Gastroesophageal sphincter (tissue), 4 donors: ENCODE data around the gene SGPL1. TPM values are rescaled to one million over a fixed set of nuclear protein-coding genes. Genes with fewer than 3 reads are reported as not detected.

Source experiments
- ATAC-seq: fragments of 150-250 bp; one replicate; pipeline ENCODE4 v1.9.1; 2016; ENCODE audit warnings: mild to moderate bottlenecking, moderate library complexity
- H3K27ac ChIP-seq, 4 donors: fragments of 200-600 bp; sonication (generic) in 3 of 4; 1 replicate in 3 of 4; 2 replicates in 1 of 4; pipeline ENCODE4 v1.5.1; 2016 to 2019
- H3K27me3 ChIP-seq: fragments of 200-600 bp; sonication (generic); one replicate; pipeline ENCODE4 v1.5.1; 2019
- H3K36me3 ChIP-seq, 2 donors: fragments of 200-600 bp; sonication (generic); one replicate each; pipeline ENCODE4 v1.5.1; 2019; ENCODE audit warnings: control low read depth in 1 of 2
- H3K4me1 ChIP-seq, 3 donors: fragments of 200-600 bp; sonication (generic); 1 replicate in 2 of 3; 2 replicates in 1 of 3; pipeline ENCODE4 v1.5.1; 2016 to 2019; ENCODE audit warnings: control low read depth in 2 of 3
- H3K4me3 ChIP-seq, 2 donors: fragments of 200-600 bp; sonication (generic); one replicate each; pipeline ENCODE4 v1.5.1; 2019; ENCODE audit warnings: mild to moderate bottlenecking in 1 of 2, moderate library complexity in 1 of 2
- H3K9me3 ChIP-seq, 3 donors: fragments of 200-600 bp; sonication (generic); one replicate each; pipeline ENCODE4 v1.5.1; 2017 to 2019; ENCODE audit warnings: control low read depth in 2 of 3
- CTCF ChIP-seq, 4 experiments: fragments of 200-600 bp in 2 of 4; fragments of 450-650 bp in 2 of 4; sonication (generic) in 1 of 4; IDR thresholded peaks; one replicate each; pipeline ENCODE4 v1.5.1; 2017 to 2019; ENCODE audit warnings: antibody characterized with exemption in 4 of 4, mild to moderate bottlenecking in 2 of 4, moderate library complexity in 2 of 4
- EP300 ChIP-seq: sonication (generic); formaldehyde crosslinking; IDR thresholded peaks from one replicate; pipeline ENCODE4 v1.6.1; 2017; ENCODE audit warnings: antibody characterized with exemption, mild to moderate bottlenecking
- POLR2A ChIP-seq, 2 donors: fragments of 450-650 bp; IDR thresholded peaks; one replicate each; pipeline ENCODE4 v1.6.1; 2017; ENCODE audit warnings: antibody characterized with exemption in 2 of 2, mild to moderate bottlenecking in 2 of 2, moderate library complexity in 1 of 2
- POLR2AphosphoS5 ChIP-seq: sonication (generic); formaldehyde crosslinking; IDR thresholded peaks from one replicate; pipeline ENCODE4 v1.6.1; 2017; ENCODE audit warnings: antibody characterized with exemption
- WGBS, 2 donors: methylation state at CpG; one replicate each; pipeline ENCODE4 v1.1.5; 2018; ENCODE audit warnings: low coverage in 1 of 2; 5-methylcytosine and 5-hydroxymethylcytosine counted together
- total RNA-seq, 4 donors: library from RNA; depleted of rRNA; stranded (reverse); fragments of >200 nt; gene quantifications; one replicate each; pipeline ENCODE4 v1.1.0, GENCODE V29; 2016

The SGPL1 gene
- total RNA-seq, 4 donors from 2014 or later, result 23.0 to 28.1 (median 24.4) TPM

- 100% methylated on average over 1 of the region's 2 CpGs; no CpG with 5 or more reads in 1 of the 2 donors for WGBS, 2 donors
- TF ChIP-seq CTCF (IDR thresholded peaks at IDR 0.05), result no peak
- no peak for TF ChIP-seq POLR2A (IDR thresholded peaks at IDR 0.05)
- no peak for TF ChIP-seq POLR2AphosphoS5
- no peak for TF ChIP-seq EP300
- H3K27ac ChIP-seq, result no peak overlapping the region
Observed at GRCh38 chr10:70809726-70810125, 6.0 kb upstream of the SGPL1 start.

GRCh38 chr10:70810967-70811366 is 4.8 kb upstream of the SGPL1 start:
- no peak overlapping the region for H3K4me3 ChIP-seq
- no peaks in the 10 kb centered on the region for H3K27me3 ChIP-seq
- H3K9me3 ChIP-seq, result no peaks in the 10 kb centered on the region
- no peak for ATAC-seq
- TF ChIP-seq POLR2AphosphoS5 (no peak), EP300 (no peak), POLR2A (IDR thresholded peaks at IDR 0.05) (no peak), CTCF (IDR thresholded peaks at IDR 0.05) (no peak)
- no peak overlapping the region for H3K27ac ChIP-seq
- peaks cover 0 to 7% (median 6%) of the 10 kb centered on the region in 3 donors for H3K4me1 ChIP-seq
- WGBS, 2 donors, result 0 to 33% methylated on average over 1 of the region's 1 CpG
- no peaks in the 10 kb centered on the region for H3K36me3 ChIP-seq

More at GRCh38 chr10:70809726-70810125, 6.0 kb upstream of the SGPL1 start:
- H3K4me1 ChIP-seq, result no peaks in the 10 kb centered on the region
- H3K4me3 ChIP-seq, result no peak overlapping the region
- ATAC-seq, result no peak
- no peaks in the 10 kb centered on the region for H3K9me3 ChIP-seq
- no peaks in the 10 kb centered on the region for H3K36me3 ChIP-seq
- no peaks in the 10 kb centered on the region for H3K27me3 ChIP-seq

- ATAC-seq, result no peak
- peaks cover 0 to 12% (median 9%) of the 10 kb centered on the region in 3 donors for H3K4me1 ChIP-seq
- H3K27ac ChIP-seq, result no peak overlapping the region
- no peaks in the 10 kb centered on the region for H3K9me3 ChIP-seq
- no peaks in the 10 kb centered on the region for H3K36me3 ChIP-seq
- no peaks in the 10 kb centered on the region for H3K27me3 ChIP-seq
- WGBS, 2 donors, result 67 to 73% methylated on average over 3 of the region's 3 CpGs
- no peak overlapping the region for H3K4me3 ChIP-seq
- TF ChIP-seq POLR2AphosphoS5, result no peak
- TF ChIP-seq EP300, result no peak
- no peak for TF ChIP-seq POLR2A (IDR thresholded peaks at IDR 0.05)
- no peak for TF ChIP-seq CTCF (IDR thresholded peaks at IDR 0.05)
Observed at GRCh38 chr10:70811881-70812280, 3.9 kb upstream of the SGPL1 start.

GRCh38 chr10:70812814-70813213 is 2.9 kb upstream of the SGPL1 start:
- Histone ChIP-seq H3K27ac (no peak overlapping the region), H3K4me1 (peaks cover 0 to 22% (median 15%) of the 10 kb centered on the region in 3 donors), H3K36me3 (no peaks in the 10 kb centered on the region), H3K9me3 (no peaks in the 10 kb centered on the region), H3K27me3 (no peaks in the 10 kb centered on the region), H3K4me3 (no peak overlapping the region)
- no peak for ATAC-seq
- 90% methylated on average over 2 of the region's 4 CpGs; no CpG with 5 or more reads in 1 of the 2 donors for WGBS, 2 donors
- no peak for TF ChIP-seq EP300
- no peak for TF ChIP-seq CTCF (IDR thresholded peaks at IDR 0.05)
- TF ChIP-seq POLR2AphosphoS5, result no peak
- no peak for TF ChIP-seq POLR2A (IDR thresholded peaks at IDR 0.05)

- no peak for TF ChIP-seq CTCF (IDR thresholded peaks at IDR 0.05)
- TF ChIP-seq POLR2A (IDR thresholded peaks at IDR 0.05), result no peak
- no peak for TF ChIP-seq EP300
- TF ChIP-seq POLR2AphosphoS5, result no peak
- H3K27me3 ChIP-seq, result no peaks in the 10 kb centered on the region
- H3K27ac ChIP-seq, result no peak overlapping the region
- 81 to 90% methylated on average over 4 of the region's 4 CpGs for WGBS, 2 donors
- H3K9me3 ChIP-seq, result no peaks in the 10 kb centered on the region
- peaks cover 0 to 5% of the 10 kb centered on the region in 2 donors for H3K36me3 ChIP-seq
- H3K4me3 ChIP-seq, result no peak overlapping the region
- peaks cover 0 to 32% (median 15%) of the 10 kb centered on the region in 3 donors for H3K4me1 ChIP-seq
- ATAC-seq, result no peak
Observed at GRCh38 chr10:70814126-70814525, 1.6 kb upstream of the SGPL1 start.
